ENCODE measurements around the gene SYNPO.

The SYNPO gene

DNA sequence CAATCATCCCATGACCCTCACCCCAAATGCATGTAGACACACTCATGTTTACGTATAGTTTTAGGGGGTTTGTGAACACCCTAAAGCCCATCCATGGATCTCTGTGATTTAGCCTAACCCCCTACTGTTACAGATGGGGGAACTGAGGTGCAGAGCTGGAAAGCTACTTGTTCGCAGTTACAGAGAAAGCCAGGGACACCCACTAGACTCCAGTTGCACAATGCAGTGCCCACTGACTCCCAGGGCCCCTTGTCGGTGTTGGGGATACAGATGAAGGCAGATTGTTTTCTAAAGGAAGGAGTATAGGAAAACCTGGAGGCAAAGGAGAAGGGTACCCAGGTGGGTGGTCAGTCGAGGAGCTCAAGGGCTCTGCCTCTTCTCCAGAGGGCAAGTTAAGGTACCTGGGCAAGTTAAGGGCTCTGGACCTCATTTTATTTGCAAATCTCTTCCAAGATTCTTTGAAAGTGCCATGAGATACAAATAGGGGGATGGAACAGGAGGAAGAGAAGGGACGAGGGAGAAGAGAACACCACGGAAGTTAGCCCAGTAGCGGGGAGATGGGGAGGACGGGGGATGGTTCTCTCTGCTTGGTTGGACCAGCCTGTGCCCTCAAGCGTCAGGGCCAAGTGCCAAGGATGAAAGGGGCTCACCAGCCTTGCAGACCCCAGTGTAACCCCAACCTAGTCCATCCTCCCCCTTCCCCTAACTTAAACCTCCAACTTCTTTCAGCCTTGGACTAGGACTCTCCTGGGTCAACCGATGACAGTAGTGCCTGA is 21.5 kb downstream of the SYNPO start:
- H3K4me3 ChIP-seq (ENCODE audit: low read depth, low read length) = no peak overlapping the region
- no peak overlapping the region for H3K27ac ChIP-seq (ENCODE audit: low read depth, low read length)
- H3K9ac ChIP-seq (ENCODE audit: low read length) = no peak overlapping the region
- H3K4me1 ChIP-seq (ENCODE audit: control insufficient read depth, insufficient read depth, low read length) = peaks cover 20% of the 10 kb centered on the region
- H3K9me3 ChIP-seq (ENCODE audit: control insufficient read depth, insufficient read depth, low read depth, low read length) = no peaks in the 10 kb centered on the region
- H3K27me3 ChIP-seq (ENCODE audit: control insufficient read depth, insufficient read depth, low read length) = 0 out of 2 replicates have a peak, but pooled peaks cover 3% of the 10 kb centered on the region
- no peaks in the 10 kb centered on the region for H3K36me3 ChIP-seq (ENCODE audit: control insufficient read depth, insufficient read depth, low read length)

- H3K27me3 ChIP-seq (ENCODE audit: control insufficient read depth, insufficient read depth, low read length) = no peaks in the 10 kb centered on the region
- no peak overlapping the region for H3K4me3 ChIP-seq (ENCODE audit: low read depth, low read length)
- no peak overlapping the region for H3K27ac ChIP-seq (ENCODE audit: low read depth, low read length)
- no peak overlapping the region for H3K9ac ChIP-seq (ENCODE audit: low read length)
- no peaks in the 10 kb centered on the region for H3K9me3 ChIP-seq (ENCODE audit: control insufficient read depth, insufficient read depth, low read depth, low read length)
- H3K4me1 ChIP-seq (ENCODE audit: control insufficient read depth, insufficient read depth, low read length) = peaks cover 17% of the 10 kb centered on the region
- no peaks in the 10 kb centered on the region for H3K36me3 ChIP-seq (ENCODE audit: control insufficient read depth, insufficient read depth, low read length)
These were observed 22.5 kb downstream of the SYNPO start for GRCh38 chr5:150662731-150663516.

DNA sequence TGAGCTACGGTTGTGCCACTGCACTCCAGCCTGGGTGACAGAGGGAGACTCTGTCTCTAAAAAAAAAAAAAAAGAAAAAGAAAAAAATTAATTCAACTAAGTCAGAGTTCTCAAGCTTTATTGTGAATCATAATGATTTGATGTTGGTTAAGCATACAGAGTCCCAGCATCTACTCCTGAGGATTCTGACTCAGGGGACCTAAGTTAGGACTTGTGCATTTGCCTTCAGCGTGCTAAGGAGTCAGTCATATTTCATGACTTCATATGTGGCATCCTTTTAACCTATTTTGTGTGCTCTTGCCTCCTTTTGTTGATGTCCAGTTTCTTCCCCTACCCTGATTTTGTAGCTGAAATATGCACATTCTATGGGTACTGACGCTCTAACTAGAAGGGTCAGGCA is 23.5 kb downstream of the SYNPO start:
- Histone ChIP-seq H3K4me3 (ENCODE audit: low read depth, low read length) (no peak overlapping the region), H3K4me1 (ENCODE audit: control insufficient read depth, insufficient read depth, low read length) (peaks cover 14% of the 10 kb centered on the region), H3K9ac (ENCODE audit: low read length) (no peak overlapping the region), H3K9me3 (ENCODE audit: control insufficient read depth, insufficient read depth, low read depth, low read length) (no peaks in the 10 kb centered on the region), H3K27ac (ENCODE audit: low read depth, low read length) (no peak overlapping the region), H3K27me3 (ENCODE audit: control insufficient read depth, insufficient read depth, low read length) (no peaks in the 10 kb centered on the region), H3K36me3 (ENCODE audit: control insufficient read depth, insufficient read depth, low read length) (0 out of 2 replicates have a peak, but pooled peaks cover 3% of the 10 kb centered on the region)

DNA sequence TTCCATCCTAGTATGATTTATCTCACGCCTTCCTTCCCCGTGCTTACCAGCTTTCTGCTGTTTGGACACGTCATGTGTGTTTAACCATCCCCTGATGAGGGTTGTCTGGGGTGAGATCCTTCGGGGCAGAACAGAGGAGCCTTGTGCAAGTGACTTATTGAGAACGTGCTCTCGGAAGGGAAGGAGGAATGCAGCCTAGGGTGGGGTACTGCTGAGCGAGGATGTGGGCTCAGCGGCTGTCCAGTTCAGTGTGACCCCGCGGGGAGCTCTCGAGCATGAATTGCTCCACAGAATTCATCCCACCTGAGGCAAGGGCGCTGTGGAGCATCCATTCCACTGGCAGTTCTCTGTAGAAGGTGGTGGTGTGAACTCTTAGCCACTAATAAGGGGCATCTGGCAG is 24.6 kb downstream of the SYNPO start:
- no peak overlapping the region for H3K27ac ChIP-seq (ENCODE audit: low read depth, low read length)
- no peaks in the 10 kb centered on the region for H3K27me3 ChIP-seq (ENCODE audit: control insufficient read depth, insufficient read depth, low read length)
- H3K9ac ChIP-seq (ENCODE audit: low read length) = no peak overlapping the region
- peaks cover 14% of the 10 kb centered on the region for H3K4me1 ChIP-seq (ENCODE audit: control insufficient read depth, insufficient read depth, low read length)
- H3K9me3 ChIP-seq (ENCODE audit: control insufficient read depth, insufficient read depth, low read depth, low read length) = no peaks in the 10 kb centered on the region
- no peak overlapping the region for H3K4me3 ChIP-seq (ENCODE audit: low read depth, low read length)
- 0 out of 2 replicates have a peak, but pooled peaks cover 3% of the 10 kb centered on the region for H3K36me3 ChIP-seq (ENCODE audit: control insufficient read depth, insufficient read depth, low read length)

- H3K9me3 ChIP-seq (ENCODE audit: control insufficient read depth, insufficient read depth, low read depth, low read length) = no peaks in the 10 kb centered on the region
- H3K9ac ChIP-seq (ENCODE audit: low read length) = peak overlapping the region; percentile 96
- H3K4me3 ChIP-seq (ENCODE audit: low read depth, low read length) = peak overlapping the region; percentile 94; the same call in 1 of the 2 replicates
- H3K36me3 ChIP-seq (ENCODE audit: control insufficient read depth, insufficient read depth, low read length) = 0 out of 2 replicates have a peak, but pooled peaks cover 3% of the 10 kb centered on the region
- no peak overlapping the region for H3K27ac ChIP-seq (ENCODE audit: low read depth, low read length)
- peaks cover 31% of the 10 kb centered on the region for H3K4me1 ChIP-seq (ENCODE audit: control insufficient read depth, insufficient read depth, low read length)
- no peaks in the 10 kb centered on the region for H3K27me3 ChIP-seq (ENCODE audit: control insufficient read depth, insufficient read depth, low read length)
These were observed 30.0 kb downstream of the SYNPO start for GRCh38 chr5:150670275-150670947.

DNA sequence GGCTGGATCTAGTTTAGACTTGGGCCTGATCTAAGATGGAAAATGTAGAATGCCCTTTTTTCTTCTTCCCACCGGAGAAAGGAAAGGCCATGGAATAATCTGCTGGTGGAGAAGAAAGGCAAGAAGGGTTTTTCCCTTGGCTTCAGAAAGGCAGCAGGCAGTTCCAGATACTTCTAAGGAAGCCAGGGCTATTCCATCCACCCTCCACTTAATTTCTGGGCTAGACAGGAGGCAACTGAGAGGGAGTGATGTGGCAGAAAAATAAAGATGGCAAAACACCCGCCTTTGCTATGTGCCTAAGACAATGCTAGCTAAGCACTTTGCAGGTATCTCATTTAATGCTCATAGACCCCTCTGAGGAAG is 30.5 kb downstream of the SYNPO start:
- 0 out of 2 replicates have a peak, but pooled peaks cover 3% of the 10 kb centered on the region for H3K36me3 ChIP-seq (ENCODE audit: control insufficient read depth, insufficient read depth, low read length)
- H3K9me3 ChIP-seq (ENCODE audit: control insufficient read depth, insufficient read depth, low read depth, low read length) = no peaks in the 10 kb centered on the region
- H3K4me1 ChIP-seq (ENCODE audit: control insufficient read depth, insufficient read depth, low read length) = peaks cover 31% of the 10 kb centered on the region
- peak overlapping the region; percentile 96 for H3K9ac ChIP-seq (ENCODE audit: low read length)
- 0 out of 2 replicates have a peak overlapping the region, but pooled peaks have one; percentile 90 for H3K27ac ChIP-seq (ENCODE audit: low read depth, low read length)
- no peaks in the 10 kb centered on the region for H3K27me3 ChIP-seq (ENCODE audit: control insufficient read depth, insufficient read depth, low read length)
- H3K4me3 ChIP-seq (ENCODE audit: low read depth, low read length) = peak overlapping the region; percentile 94

DNA sequence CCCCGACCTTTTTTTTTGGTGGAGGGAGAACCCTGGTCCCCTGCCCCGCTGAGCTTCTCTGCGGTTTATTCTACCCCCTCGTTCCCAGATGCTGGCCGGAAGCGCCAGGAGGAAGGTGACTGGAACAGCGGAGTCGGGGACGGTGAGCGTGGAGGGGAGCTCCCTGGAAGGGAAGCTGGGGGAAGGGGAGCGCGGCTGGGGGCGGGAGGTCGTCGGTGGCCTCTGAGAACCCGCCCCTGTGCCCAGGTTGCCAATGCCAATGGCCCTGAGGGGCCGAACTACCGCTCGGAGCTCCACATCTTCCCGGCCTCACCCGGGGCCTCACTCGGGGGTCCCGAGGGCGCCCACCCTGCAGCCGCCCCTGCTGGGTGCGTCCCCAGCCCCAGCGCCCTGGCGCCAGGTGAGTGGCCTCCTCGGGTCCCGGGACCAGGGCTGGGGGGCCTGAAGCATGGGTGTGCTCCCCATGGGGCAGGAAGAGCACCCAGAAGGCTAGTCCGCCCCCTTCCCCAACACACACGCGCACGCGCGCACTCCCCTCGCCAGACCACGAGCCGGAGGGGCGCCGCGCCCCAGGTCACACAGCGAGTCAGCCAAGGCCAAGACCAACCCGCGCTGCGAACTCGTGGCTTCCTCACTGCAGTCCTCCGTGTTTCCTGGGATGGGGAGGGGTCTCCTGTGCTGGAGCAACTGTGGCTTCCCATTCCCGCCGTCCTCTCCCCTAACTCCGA is 31.2 kb downstream of the SYNPO start:
- Histone ChIP-seq H3K4me3 (ENCODE audit: low read depth, low read length) (peak overlapping the region; percentile 94), H3K9ac (ENCODE audit: low read length) (peak overlapping the region; percentile 96), H3K27ac (ENCODE audit: low read depth, low read length) (peak overlapping the region; percentile 90)

GRCh38 chr5:150672237-150672883 is 31.9 kb downstream of the SYNPO start:
- peak overlapping the region; percentile 90 for H3K27ac ChIP-seq (ENCODE audit: low read depth, low read length)
- peaks cover 31% of the 10 kb centered on the region for H3K4me1 ChIP-seq (ENCODE audit: control insufficient read depth, insufficient read depth, low read length)
- peak overlapping the region; percentile 96 for H3K9ac ChIP-seq (ENCODE audit: low read length)
- no peaks in the 10 kb centered on the region for H3K9me3 ChIP-seq (ENCODE audit: control insufficient read depth, insufficient read depth, low read depth, low read length)
- peak overlapping the region; percentile 94 for H3K4me3 ChIP-seq (ENCODE audit: low read depth, low read length)
- H3K36me3 ChIP-seq (ENCODE audit: control insufficient read depth, insufficient read depth, low read length) = 0 out of 2 replicates have a peak, but pooled peaks cover 9% of the 10 kb centered on the region
- no peaks in the 10 kb centered on the region for H3K27me3 ChIP-seq (ENCODE audit: control insufficient read depth, insufficient read depth, low read length)

More for the DNA sequence above, 31.2 kb downstream of the SYNPO start:
- H3K9me3 ChIP-seq (ENCODE audit: control insufficient read depth, insufficient read depth, low read depth, low read length) = no peaks in the 10 kb centered on the region
- H3K4me1 ChIP-seq (ENCODE audit: control insufficient read depth, insufficient read depth, low read length) = peaks cover 31% of the 10 kb centered on the region
- H3K36me3 ChIP-seq (ENCODE audit: control insufficient read depth, insufficient read depth, low read length) = 0 out of 2 replicates have a peak, but pooled peaks cover 3% of the 10 kb centered on the region
- H3K27me3 ChIP-seq (ENCODE audit: control insufficient read depth, insufficient read depth, low read length) = no peaks in the 10 kb centered on the region

GRCh38 chr5:150672884-150673275 is 32.4 kb downstream of the SYNPO start:
- H3K9ac ChIP-seq (ENCODE audit: low read length) = peak overlapping the region; percentile 96
- H3K27me3 ChIP-seq (ENCODE audit: control insufficient read depth, insufficient read depth, low read length) = no peaks in the 10 kb centered on the region
- peaks cover 31% of the 10 kb centered on the region for H3K4me1 ChIP-seq (ENCODE audit: control insufficient read depth, insufficient read depth, low read length)
- H3K36me3 ChIP-seq (ENCODE audit: control insufficient read depth, insufficient read depth, low read length) = 0 out of 2 replicates have a peak, but pooled peaks cover 9% of the 10 kb centered on the region
- peak overlapping the region; percentile 94 for H3K4me3 ChIP-seq (ENCODE audit: low read depth, low read length)
- no peaks in the 10 kb centered on the region for H3K9me3 ChIP-seq (ENCODE audit: control insufficient read depth, insufficient read depth, low read depth, low read length)
- peak overlapping the region; percentile 90; the same call in 1 of the 2 replicates for H3K27ac ChIP-seq (ENCODE audit: low read depth, low read length)

- no peaks in the 10 kb centered on the region for H3K9me3 ChIP-seq (ENCODE audit: control insufficient read depth, insufficient read depth, low read depth, low read length)
- peaks cover 31% of the 10 kb centered on the region for H3K4me1 ChIP-seq (ENCODE audit: control insufficient read depth, insufficient read depth, low read length)
- no peak overlapping the region for H3K9ac ChIP-seq (ENCODE audit: low read length)
- H3K4me3 ChIP-seq (ENCODE audit: low read depth, low read length) = no peak overlapping the region
- H3K27ac ChIP-seq (ENCODE audit: low read depth, low read length) = peak overlapping the region; percentile 10; the same call in 1 of the 2 replicates
- no peaks in the 10 kb centered on the region for H3K27me3 ChIP-seq (ENCODE audit: control insufficient read depth, insufficient read depth, low read length)
- H3K36me3 ChIP-seq (ENCODE audit: control insufficient read depth, insufficient read depth, low read length) = 0 out of 2 replicates have a peak, but pooled peaks cover 9% of the 10 kb centered on the region
These were observed 33.9 kb downstream of the SYNPO start for GRCh38 chr5:150674341-150674821.
